Neutrophil (primary cell): ENCODE measurements around the gene SOAT1.

ENCODE experiments used
- H3K27ac ChIP-seq: fragments of 200-600 bp; sonication (generic); 2 replicates; pipeline ENCODE4 v1.5.1; 2016; ENCODE audit warnings: mild to moderate bottlenecking, moderate library complexity
- H3K27me3 ChIP-seq: fragments of 200-600 bp; sonication (generic); 2 replicates; pipeline ENCODE4 v1.6.0; 2016; ENCODE audit warnings: mild to moderate bottlenecking
- H3K36me3 ChIP-seq: fragments of 200-600 bp; sonication (generic); 2 replicates; pipeline ENCODE4 v1.5.1; 2017
- H3K4me1 ChIP-seq, 2 experiments: fragments of 200-600 bp in 1 of 2; sonication (generic) in 1 of 2; 1 replicate in 1 of 2; 2 replicates in 1 of 2; pipeline versions ENCODE4 v1.5.1 to v1.6.1; 2013 to 2016; ENCODE audit warnings: low read depth in 1 of 2, low read length in 1 of 2, mild to moderate bottlenecking in 1 of 2, moderate library complexity in 1 of 2; ENCODE audit not compliant: control insufficient read depth in 1 of 2, insufficient read depth in 1 of 2
- H3K4me3 ChIP-seq, 2 experiments: fragments of 200-600 bp in 1 of 2; sonication (generic) in 1 of 2; 1 replicate in 1 of 2; 2 replicates in 1 of 2; pipeline ENCODE4 v1.5.1; 2013 to 2016; ENCODE audit warnings: low read depth in 1 of 2, low read length in 1 of 2, mild to moderate bottlenecking in 1 of 2, moderate library complexity in 1 of 2
- H3K9me3 ChIP-seq: fragments of 200-600 bp; sonication (generic); 2 replicates; pipeline ENCODE4 v1.5.1; 2016
- CTCF ChIP-seq: fragments of 200-600 bp; sonication (generic); IDR thresholded peaks from 2 replicates; pipeline ENCODE4 v1.5.1; 2016; ENCODE audit warnings: antibody characterized with exemption

Gene SOAT1

GRCh38 chr1:179283992-179284391 is 9.6 kb upstream of the SOAT1 start:
- no peak overlapping the region for H3K27ac ChIP-seq
- no peaks in the 10 kb centered on the region for H3K36me3 ChIP-seq
- H3K4me3 ChIP-seq = no peak overlapping the region
- H3K4me1 ChIP-seq = no peaks in the 10 kb centered on the region
- H3K9me3 ChIP-seq = no peaks in the 10 kb centered on the region
- TF ChIP-seq CTCF = no peak
- no peaks in the 10 kb centered on the region for H3K27me3 ChIP-seq

- TF ChIP-seq CTCF = no peak
- H3K4me3 ChIP-seq = no peak overlapping the region
- H3K27ac ChIP-seq = no peak overlapping the region
- no peaks in the 10 kb centered on the region for H3K9me3 ChIP-seq
- H3K36me3 ChIP-seq = no peaks in the 10 kb centered on the region
- H3K4me1 ChIP-seq = no peaks in the 10 kb centered on the region
- H3K27me3 ChIP-seq = no peaks in the 10 kb centered on the region
Measured at GRCh38 chr1:179287946-179288345, 5.7 kb upstream of the SOAT1 start.

GRCh38 chr1:179288977-179289376 is 4.6 kb upstream of the SOAT1 start:
- H3K27ac ChIP-seq = no peak overlapping the region
- TF ChIP-seq CTCF = no peak
- H3K36me3 ChIP-seq = no peaks in the 10 kb centered on the region
- no peak overlapping the region for H3K4me3 ChIP-seq
- no peaks in the 10 kb centered on the region for H3K9me3 ChIP-seq
- H3K27me3 ChIP-seq = no peaks in the 10 kb centered on the region
- H3K4me1 ChIP-seq = peaks cover 4 to 5% of the 10 kb centered on the region in 2 experiments

- H3K27ac ChIP-seq = peak overlapping the region; percentile 79
- H3K4me1 ChIP-seq = peaks cover 15 to 16% of the 10 kb centered on the region in 2 experiments
- peak overlapping the region; percentile 72 to 77 for H3K4me3 ChIP-seq
- no peaks in the 10 kb centered on the region for H3K9me3 ChIP-seq
- H3K36me3 ChIP-seq = peaks cover 4% of the 10 kb centered on the region
- H3K27me3 ChIP-seq = no peaks in the 10 kb centered on the region
- TF ChIP-seq CTCF = no peak
Measured at GRCh38 chr1:179295164-179295755, 1.7 kb downstream of the SOAT1 start.

- peaks cover 4% of the 10 kb centered on the region for H3K36me3 ChIP-seq
- H3K9me3 ChIP-seq = no peaks in the 10 kb centered on the region
- no peak for TF ChIP-seq CTCF
- no peaks in the 10 kb centered on the region for H3K27me3 ChIP-seq
- no peak overlapping the region for H3K4me3 ChIP-seq
- H3K27ac ChIP-seq = no peak overlapping the region
- H3K4me1 ChIP-seq = peaks cover 15 to 16% of the 10 kb centered on the region in 2 experiments
Measured at GRCh38 chr1:179296356-179297104, 2.9 kb downstream of the SOAT1 start.
